AG04449 (cell line): ENCODE results near the gene SLC25A47.

Experiments used
- CTCF ChIA-PET: fragments of 350-600 bp; formaldehyde crosslinking; extraction: SDS; loops from one replicate; lab custom pipeline; 2021; ENCODE audit warnings: antibody characterized with exemption; lab: Yijun Ruan, JAX
- POLR2A ChIA-PET: fragments of 400-600, 350-600 bp; formaldehyde crosslinking; extraction: SDS; loops from one replicate; lab custom pipeline; 2020; ENCODE audit warnings: antibody characterized with exemption, inconsistent platforms; lab: Yijun Ruan, JAX
- DNase-seq: peaks from one replicate; pipeline ENCODE4 v3.0.0-alpha.2; 2010; ENCODE audit warnings: low read depth, low spot score
- H3K4me3 ChIP-seq: 2 replicates; pipeline ENCODE4 v1.5.1; 2011; ENCODE audit warnings: low read depth, mild to moderate bottlenecking, control low read depth, low read length
- TF ChIP-seq, protein P1 (sequence below): IDR thresholded peaks from one replicate; pipeline ENCODE4 v1.5.1; 2011; ENCODE audit warnings: mild to moderate bottlenecking, moderate library complexity, low read length, control low read depth, inconsistent platforms; ENCODE audit not compliant: insufficient read depth; ENCODE audit errors: missing control alignments

SLC25A47 gene

DNA sequence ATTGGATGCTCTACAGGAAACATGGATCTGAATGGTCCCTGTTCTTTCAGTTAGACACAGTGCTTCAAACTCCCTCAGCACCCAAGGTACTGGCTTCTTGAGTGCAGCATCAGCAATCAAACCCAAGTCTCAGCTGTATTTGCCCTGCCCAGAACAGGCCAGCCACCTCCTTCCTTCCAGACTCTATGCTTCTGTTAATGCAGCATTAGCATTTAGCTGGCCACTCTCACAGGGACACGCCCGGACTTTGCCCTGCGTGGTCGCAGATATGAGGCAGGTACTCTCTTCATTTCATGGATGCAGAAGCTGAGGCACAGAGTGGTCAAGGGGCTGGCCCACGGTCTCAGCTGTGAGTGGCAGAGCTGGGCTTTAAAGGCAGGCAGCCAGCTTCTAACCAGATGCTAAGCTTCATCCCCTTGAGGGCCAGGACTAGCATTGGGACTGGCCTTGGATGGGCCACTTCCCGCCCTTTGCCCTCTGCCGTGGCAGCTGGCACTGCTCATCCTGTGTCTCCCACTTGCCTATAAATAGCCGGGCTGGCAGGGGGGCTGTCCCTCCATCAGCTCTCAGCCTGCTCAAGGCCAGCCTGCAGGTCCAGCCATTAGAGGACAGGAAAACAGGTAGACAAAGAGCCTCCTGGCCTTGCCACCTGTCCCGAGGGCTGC lies 1.5 kb upstream of the SLC25A47 start:
- ChIA-PET CTCF (interaction anchor here (0.6 to 1.6 kb wide), 2 partner anchors 9 to 281 kb away, joined by 3 read pairs; no protein-coding TSS in a partner anchor), POLR2A (no interaction called here)
- TF ChIP-seq, protein P1, sequence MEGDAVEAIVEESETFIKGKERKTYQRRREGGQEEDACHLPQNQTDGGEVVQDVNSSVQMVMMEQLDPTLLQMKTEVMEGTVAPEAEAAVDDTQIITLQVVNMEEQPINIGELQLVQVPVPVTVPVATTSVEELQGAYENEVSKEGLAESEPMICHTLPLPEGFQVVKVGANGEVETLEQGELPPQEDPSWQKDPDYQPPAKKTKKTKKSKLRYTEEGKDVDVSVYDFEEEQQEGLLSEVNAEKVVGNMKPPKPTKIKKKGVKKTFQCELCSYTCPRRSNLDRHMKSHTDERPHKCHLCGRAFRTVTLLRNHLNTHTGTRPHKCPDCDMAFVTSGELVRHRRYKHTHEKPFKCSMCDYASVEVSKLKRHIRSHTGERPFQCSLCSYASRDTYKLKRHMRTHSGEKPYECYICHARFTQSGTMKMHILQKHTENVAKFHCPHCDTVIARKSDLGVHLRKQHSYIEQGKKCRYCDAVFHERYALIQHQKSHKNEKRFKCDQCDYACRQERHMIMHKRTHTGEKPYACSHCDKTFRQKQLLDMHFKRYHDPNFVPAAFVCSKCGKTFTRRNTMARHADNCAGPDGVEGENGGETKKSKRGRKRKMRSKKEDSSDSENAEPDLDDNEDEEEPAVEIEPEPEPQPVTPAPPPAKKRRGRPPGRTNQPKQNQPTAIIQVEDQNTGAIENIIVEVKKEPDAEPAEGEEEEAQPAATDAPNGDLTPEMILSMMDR, result no peak
- DNase-seq, result no peak
- H3K4me3 ChIP-seq, result no peak overlapping the region

DNA sequence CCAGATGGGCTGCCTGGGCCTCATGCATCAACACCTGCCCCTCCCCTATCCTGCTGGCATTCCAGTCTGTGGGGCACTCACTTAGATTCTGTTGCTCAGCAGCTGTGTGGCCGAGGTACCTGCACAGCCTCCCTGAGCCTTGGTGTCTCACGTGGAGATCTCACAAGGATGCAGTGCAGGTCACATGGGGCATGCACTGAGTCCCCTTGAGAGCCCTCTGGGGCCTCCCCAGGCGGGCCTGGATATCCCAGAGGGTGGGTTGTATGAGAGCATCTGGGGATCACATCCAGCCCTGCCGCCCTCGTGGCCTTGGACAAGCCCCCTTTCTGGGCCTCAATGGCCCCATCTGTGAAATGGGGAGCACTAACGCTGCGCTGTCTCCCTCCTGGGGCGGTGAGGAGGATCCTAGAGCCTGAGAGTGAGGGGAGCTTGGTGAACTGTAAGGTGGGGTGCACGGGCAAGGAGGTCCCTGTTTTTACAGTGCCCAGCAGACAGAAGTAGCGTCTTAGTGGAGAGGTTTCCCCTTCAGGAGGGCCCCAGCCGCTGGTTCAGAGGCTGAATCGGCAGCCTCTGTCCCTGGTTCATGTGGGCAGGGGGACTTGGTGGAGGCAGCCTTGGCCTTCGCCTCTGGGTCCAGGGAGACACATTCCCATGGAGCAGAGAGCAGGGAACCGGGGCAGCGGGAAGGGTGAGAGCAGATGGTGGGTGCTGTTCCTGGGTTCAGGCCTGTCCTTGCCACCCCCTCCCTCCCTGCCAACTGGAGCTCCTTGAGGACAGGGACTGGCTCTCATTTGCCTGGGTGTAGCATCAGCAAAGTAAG lies 791 bp upstream of the SLC25A47 start:
- ChIA-PET POLR2A (no interaction called here), CTCF (interaction anchor here (1.2 to 1.6 kb wide), 2 partner anchors 10 to 15 kb away, joined by 3 read pairs; no protein-coding TSS in a partner anchor)
- no peak for DNase-seq

DNA sequence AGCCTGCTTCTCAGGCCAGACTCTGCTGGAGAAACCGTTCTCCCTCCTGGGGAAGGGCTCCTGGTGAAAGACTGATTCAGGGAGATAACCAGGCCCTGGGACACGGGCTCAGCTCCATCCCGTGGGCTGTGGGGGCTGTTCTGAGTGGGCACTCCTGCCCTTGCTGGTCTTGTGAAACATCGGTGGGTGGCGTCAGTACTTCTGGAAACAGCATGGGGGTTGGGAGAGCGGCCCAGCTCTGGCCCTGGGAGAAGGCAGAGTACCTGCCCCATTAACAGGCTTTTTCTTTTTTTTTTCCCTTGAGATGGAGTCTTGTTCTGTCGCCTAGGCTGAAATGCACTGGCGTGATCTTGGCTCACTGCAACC lies 786 bp downstream of the SLC25A47 start:
- TF ChIP-seq, protein P1, result no peak
- no peak overlapping the region for H3K4me3 ChIP-seq
- CTCF ChIA-PET, result interaction anchor here (1.0 kb wide), 1 partner anchor 11 kb away, joined by 3 read pairs; no protein-coding TSS in a partner anchor
- POLR2A ChIA-PET, result no interaction called here
- DNase-seq, result no peak

More for the DNA sequence above, 791 bp upstream of the SLC25A47 start:
- TF ChIP-seq, protein P1, result no peak
- no peak overlapping the region for H3K4me3 ChIP-seq

DNA sequence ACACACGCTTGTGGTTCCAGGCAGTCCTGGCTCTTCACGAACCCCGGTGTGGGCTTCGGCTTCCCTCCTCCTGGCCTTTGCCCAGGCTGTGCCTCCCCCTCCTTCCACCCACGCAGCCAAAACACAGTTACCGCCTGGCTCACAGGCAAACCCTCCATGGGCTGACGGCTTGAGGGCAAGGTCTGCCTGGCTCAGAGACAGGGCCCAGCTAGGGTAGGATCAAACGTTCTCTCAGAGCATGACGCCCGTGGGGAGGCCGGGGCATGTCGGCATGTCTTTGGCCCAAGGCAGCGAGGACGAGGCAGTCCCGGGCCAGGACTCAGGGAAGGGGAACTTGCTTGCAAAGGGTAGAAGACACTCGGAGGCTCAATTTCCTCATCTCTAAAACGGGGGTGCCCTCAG lies 2.1 kb downstream of the SLC25A47 start:
- DNase-seq, result no peak
- TF ChIP-seq, protein P1, result no peak
- ChIA-PET CTCF (no interaction called here), POLR2A (no interaction called here)
- H3K4me3 ChIP-seq, result no peak overlapping the region

DNA sequence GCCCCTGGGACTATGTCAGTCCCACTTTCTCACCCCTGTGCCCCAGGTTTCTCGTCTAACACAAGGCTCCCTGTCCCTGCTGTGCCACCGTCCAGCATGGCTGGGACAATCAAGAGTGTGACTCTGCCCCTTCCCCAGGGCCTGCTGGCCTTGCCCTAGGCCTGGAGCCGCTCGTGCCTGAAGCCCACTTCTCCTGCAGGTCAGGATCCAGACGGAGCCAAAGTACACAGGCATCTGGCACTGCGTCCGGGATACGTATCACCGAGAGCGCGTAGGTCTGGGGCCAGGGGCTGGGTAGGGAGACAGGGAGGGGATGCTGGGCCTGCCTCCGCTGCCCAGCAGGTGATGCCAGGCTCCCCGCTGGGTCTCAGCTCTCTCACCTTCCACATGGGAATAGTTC lies 2.8 kb downstream of the SLC25A47 start:
- H3K4me3 ChIP-seq, result no peak overlapping the region
- TF ChIP-seq, protein P1, result no peak
- ChIA-PET CTCF (no interaction called here), POLR2A (no interaction called here)
- no peak for DNase-seq

DNA sequence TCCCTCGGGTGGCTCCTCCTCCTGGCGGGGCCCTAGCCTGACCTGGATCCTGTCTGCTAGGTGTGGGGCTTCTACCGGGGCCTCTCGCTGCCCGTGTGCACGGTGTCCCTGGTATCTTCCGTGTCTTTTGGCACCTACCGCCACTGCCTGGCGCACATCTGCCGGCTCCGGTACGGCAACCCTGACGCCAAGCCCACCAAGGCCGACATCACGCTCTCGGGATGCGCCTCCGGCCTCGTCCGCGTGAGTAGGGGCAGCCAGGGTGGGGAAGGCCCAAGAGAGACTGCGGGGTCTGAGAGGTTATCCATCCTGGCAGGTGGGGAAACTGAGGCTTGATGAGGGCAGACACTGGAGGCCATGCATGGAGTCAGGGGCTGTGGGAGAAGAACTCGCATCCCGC lies 4.0 kb downstream of the SLC25A47 start:
- no peak overlapping the region for H3K4me3 ChIP-seq
- ChIA-PET POLR2A (no interaction called here), CTCF (no interaction called here)
- no peak for DNase-seq
- TF ChIP-seq, protein P1, result no peak
